MCF 10A (cell line): Measurements from ENCODE around the gene PLCB1. TPM values are rescaled to one million over a fixed set of nuclear protein-coding genes. Genes with fewer than 3 reads are reported as not detected.

ENCODE experiments used
- BruUV-seq: library from RNA; stranded (reverse); fragments of 400-500 nt; replicated peaks from 2 replicates; lab custom pipeline; 2021; lab: Mats Ljungman, UMichigan
- CTCF ChIA-PET: fragments of 300-600 bp; sonication (Branson Sonifier 250); formaldehyde crosslinking; extraction: SDS; loops from one replicate; lab custom pipeline; 2021; ENCODE audit warnings: antibody characterized with exemption, inconsistent platforms; lab: Yijun Ruan, JAX
- POLR2A ChIA-PET: fragments of 300-600, 350-650 bp; sonication (Branson Sonifier 250); formaldehyde crosslinking; extraction: SDS; loops from one replicate; lab custom pipeline; 2020; ENCODE audit warnings: antibody characterized with exemption, inconsistent platforms; lab: Yijun Ruan, JAX
- DNase-seq: peaks from one replicate; pipeline ENCODE4 v3.0.0-alpha.2; 2018; ENCODE audit not compliant: unreplicated experiment
- H3K27ac Mint-ChIP-seq: one replicate; pipeline ENCODE4 v1.8.0; 2022; ENCODE audit warnings: mild to moderate bottlenecking, low read depth, mixed read lengths; ENCODE audit not compliant: unreplicated experiment
- H3K27me3 Mint-ChIP-seq: one replicate; pipeline ENCODE4 v1.8.0; 2022; ENCODE audit warnings: mixed read lengths; ENCODE audit not compliant: insufficient read depth, unreplicated experiment
- H3K36me3 Mint-ChIP-seq: one replicate; pipeline ENCODE4 v1.8.0; 2022; ENCODE audit warnings: mild to moderate bottlenecking, moderate library complexity, mixed read lengths; ENCODE audit not compliant: insufficient read depth, unreplicated experiment
- H3K4me1 Mint-ChIP-seq: one replicate; pipeline ENCODE4 v1.8.0; 2022; ENCODE audit warnings: mixed read lengths; ENCODE audit not compliant: insufficient read depth, unreplicated experiment
- H3K4me3 Mint-ChIP-seq: one replicate; pipeline ENCODE4 v1.8.0; 2022; ENCODE audit warnings: mild to moderate bottlenecking, moderate library complexity, mixed read lengths; ENCODE audit not compliant: unreplicated experiment
- H3K9me3 Mint-ChIP-seq: one replicate; pipeline ENCODE4 v1.8.0; 2022; ENCODE audit warnings: mixed read lengths; ENCODE audit not compliant: unreplicated experiment
- intact Hi-C: fragments of 100-400 bp; cut with micrococcal nuclease; formaldehyde crosslinking; loops from 2 replicates; pipeline ENCODE4 v1.14.1; 2022
- total RNA-seq: library from RNA; stranded (reverse); gene quantifications from 2 replicates; pipeline ENCODE4 v1.2.3, GENCODE V29; 2022
- TF ChIP-seq, protein P1 (sequence below): fragments of 200-600 bp; IDR thresholded peaks from one replicate; pipeline ENCODE4 v1.8.0; 2022; ENCODE audit warnings: antibody characterized with exemption, mild to moderate bottlenecking; ENCODE audit not compliant: unreplicated experiment

The PLCB1 gene
- total RNA-seq, 1 experiment from 2014 or later: 5.9 TPM

DNA sequence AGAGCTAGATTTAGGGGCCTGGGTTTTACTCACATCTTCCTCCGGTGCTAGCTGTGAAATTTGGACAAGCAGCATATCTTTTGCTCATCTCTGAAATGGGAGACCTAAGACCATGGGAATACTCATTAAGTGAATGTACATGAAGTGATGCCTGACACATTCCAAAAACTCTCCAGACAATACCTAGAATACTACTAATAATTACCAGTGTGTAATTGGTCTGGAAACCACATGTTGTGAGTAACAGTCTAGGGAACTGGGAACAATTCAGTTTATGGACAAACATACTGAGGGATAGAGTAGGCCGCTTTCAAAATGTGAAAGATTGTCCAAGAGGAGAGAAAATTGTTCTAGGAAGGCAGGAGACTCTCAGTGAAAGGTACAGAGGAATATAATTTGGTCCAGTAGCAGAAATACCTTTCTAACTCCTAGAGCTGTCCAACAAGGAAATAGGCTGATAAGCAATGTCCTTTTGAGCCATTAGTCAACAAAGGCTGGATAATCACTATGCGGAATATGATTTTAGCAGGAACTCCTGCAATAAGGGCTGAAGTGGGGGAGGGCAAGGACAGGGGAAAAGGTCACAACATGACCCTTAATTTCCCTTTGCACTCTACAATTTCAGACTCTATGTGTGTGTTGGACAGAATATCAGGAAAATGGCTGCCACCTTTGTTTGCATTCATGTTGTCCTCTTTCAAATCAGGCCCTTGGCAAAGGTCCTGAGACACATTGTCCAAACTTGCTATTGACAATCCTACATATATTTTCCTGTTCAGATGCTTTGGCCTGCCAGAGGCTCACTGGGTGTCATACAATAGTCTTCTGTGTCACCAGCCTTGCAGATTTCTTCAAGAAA, 315.4 kb downstream of the PLCB1 start:
- Mint-ChIP-seq H3K9me3 (no peaks in the 10 kb centered on the region), H3K36me3 (no peaks in the 10 kb centered on the region), H3K4me1 (no peaks in the 10 kb centered on the region), H3K27me3 (no peaks in the 10 kb centered on the region), H3K27ac (no peak overlapping the region), H3K4me3 (no peak overlapping the region)
- TF ChIP-seq, protein P1, sequence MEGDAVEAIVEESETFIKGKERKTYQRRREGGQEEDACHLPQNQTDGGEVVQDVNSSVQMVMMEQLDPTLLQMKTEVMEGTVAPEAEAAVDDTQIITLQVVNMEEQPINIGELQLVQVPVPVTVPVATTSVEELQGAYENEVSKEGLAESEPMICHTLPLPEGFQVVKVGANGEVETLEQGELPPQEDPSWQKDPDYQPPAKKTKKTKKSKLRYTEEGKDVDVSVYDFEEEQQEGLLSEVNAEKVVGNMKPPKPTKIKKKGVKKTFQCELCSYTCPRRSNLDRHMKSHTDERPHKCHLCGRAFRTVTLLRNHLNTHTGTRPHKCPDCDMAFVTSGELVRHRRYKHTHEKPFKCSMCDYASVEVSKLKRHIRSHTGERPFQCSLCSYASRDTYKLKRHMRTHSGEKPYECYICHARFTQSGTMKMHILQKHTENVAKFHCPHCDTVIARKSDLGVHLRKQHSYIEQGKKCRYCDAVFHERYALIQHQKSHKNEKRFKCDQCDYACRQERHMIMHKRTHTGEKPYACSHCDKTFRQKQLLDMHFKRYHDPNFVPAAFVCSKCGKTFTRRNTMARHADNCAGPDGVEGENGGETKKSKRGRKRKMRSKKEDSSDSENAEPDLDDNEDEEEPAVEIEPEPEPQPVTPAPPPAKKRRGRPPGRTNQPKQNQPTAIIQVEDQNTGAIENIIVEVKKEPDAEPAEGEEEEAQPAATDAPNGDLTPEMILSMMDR: no peak
- ChIA-PET POLR2A (no interaction called here), CTCF (interaction anchor here (0.6 kb wide), 1 partner anchor 305 kb away, joined by 3 read pairs; no protein-coding TSS in a partner anchor)
- DNase-seq: no peak
- no TSS peak for BruUV-seq
- intact Hi-C loops: no loop called here

DNA sequence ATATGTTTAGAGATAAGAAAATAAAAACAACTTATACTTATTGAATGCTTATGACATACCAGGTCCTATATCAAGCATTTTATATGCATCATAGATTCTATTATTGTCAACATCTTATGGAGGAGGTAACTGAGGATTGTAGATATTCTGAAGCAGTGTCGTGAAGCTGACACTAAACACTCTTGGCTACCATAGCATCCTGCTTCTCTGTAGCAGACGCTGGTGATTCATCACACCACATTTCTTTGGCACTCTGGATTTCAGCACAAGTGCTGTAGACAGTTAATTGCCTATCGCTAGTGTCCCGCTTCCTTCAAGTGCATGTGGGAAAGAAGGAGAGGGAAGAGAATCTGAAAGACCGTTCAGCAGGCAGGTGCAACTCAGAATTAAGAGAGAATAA, 317.1 kb downstream of the PLCB1 start:
- no peak overlapping the region for H3K27ac Mint-ChIP-seq
- peak; percentile 9 for DNase-seq
- H3K9me3 Mint-ChIP-seq: no peaks in the 10 kb centered on the region
- no peaks in the 10 kb centered on the region for H3K36me3 Mint-ChIP-seq
- peaks cover 2% of the 10 kb centered on the region for H3K4me1 Mint-ChIP-seq
- intact Hi-C loops: no loop called here
- TF ChIP-seq, protein P1: no peak
- H3K4me3 Mint-ChIP-seq: no peak overlapping the region
- BruUV-seq: no TSS peak
- ChIA-PET CTCF (interaction anchor here (1.0 kb wide), 2 partner anchors 11 to 41 kb away, joined by 3 to 4 read pairs; no protein-coding TSS in a partner anchor), POLR2A (no interaction called here)
- no peaks in the 10 kb centered on the region for H3K27me3 Mint-ChIP-seq

DNA sequence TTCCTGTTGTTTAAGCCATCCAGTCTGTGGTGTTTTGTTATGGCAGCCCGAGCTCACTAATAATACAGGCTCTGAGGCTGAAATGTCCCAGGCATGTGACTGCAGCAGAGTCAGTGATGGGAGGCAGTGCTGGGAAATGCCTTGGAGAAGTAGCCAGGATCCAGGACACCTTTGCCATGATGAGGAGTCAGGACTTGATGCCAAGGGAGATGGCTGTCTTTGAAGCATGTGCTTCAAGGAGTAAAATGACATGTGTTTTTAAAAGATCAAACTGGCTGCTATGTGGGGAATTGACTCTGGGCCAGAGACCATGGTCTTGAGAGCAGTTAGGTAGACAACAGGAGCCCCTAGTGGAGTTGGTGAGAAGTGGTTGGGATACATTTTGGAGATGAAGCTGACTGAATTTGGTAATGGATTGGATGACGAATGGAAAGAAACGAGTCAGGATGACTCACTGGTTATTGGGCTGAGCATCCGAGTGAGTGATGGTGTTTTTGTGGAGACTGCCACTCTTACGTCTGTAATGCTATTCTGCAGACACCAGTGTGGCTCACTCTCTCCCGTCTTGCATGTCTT, 322.2 kb downstream of the PLCB1 start:
- TF ChIP-seq, protein P1: peak; percentile 33
- no TSS peak for BruUV-seq
- Mint-ChIP-seq H3K9me3 (no peaks in the 10 kb centered on the region), H3K4me3 (no peak overlapping the region), H3K4me1 (peaks cover 9% of the 10 kb centered on the region), H3K27me3 (no peaks in the 10 kb centered on the region), H3K27ac (no peak overlapping the region), H3K36me3 (no peaks in the 10 kb centered on the region)
- ChIA-PET CTCF (interaction anchor here (0.8 to 1.1 kb wide), 3 partner anchors 12 to 51 kb away, joined by 3 to 5 read pairs (median 3); no protein-coding TSS in a partner anchor), POLR2A (no interaction called here)
- intact Hi-C loops: loop anchor here (1.0 to 5.0 kb wide), 3 partner anchors 60 to 412 kb away; no protein-coding TSS in a partner anchor
- DNase-seq: peak; percentile 85

DNA sequence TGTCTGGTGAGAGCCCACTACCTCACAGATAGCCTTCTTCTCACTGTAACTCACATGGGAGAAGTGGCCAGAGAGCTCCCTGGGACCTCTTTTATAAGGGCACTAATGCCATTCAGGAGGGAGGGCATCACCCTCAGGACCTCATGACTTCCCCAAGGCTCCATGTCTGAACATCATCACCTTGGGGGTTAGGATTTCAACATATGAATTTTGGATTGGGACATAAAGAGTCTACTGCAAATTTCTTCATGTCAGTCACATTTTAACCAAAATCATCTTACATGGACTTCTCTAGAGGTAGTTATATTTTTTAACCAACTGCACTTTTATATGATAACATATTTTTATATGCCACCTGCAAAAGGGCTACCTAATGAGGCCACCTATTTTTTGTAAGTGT, 324.7 kb downstream of the PLCB1 start:
- TF ChIP-seq, protein P1: no peak
- no TSS peak for BruUV-seq
- no peak overlapping the region for H3K4me3 Mint-ChIP-seq
- H3K27ac Mint-ChIP-seq: no peak overlapping the region
- no peak for DNase-seq
- intact Hi-C loops: no loop called here
- H3K9me3 Mint-ChIP-seq: no peaks in the 10 kb centered on the region
- peaks cover 9% of the 10 kb centered on the region for H3K4me1 Mint-ChIP-seq
- CTCF ChIA-PET: no interaction called here
- no peaks in the 10 kb centered on the region for H3K36me3 Mint-ChIP-seq
- POLR2A ChIA-PET: no interaction called here
- no peaks in the 10 kb centered on the region for H3K27me3 Mint-ChIP-seq
